ENCODE results near the gene ITIH4.
A peak's percentile ranks its signal among the peaks of the same experiment; 100 is the strongest.

The ITIH4 gene

GRCh38 chr3:52849656-52850055 is 19.2 kb upstream of the ITIH4 start:
- DNase-seq (ENCODE audit: low read depth in 2 of 2, low spot score in 1 of 2), result no peak

GRCh38 chr3:52848617-52849016 is 18.1 kb upstream of the ITIH4 start:
- no peak for DNase-seq (ENCODE audit: low read depth in 2 of 2, low spot score in 1 of 2)

- DNase-seq (ENCODE audit: low read depth in 2 of 2, low spot score in 1 of 2), result no peak
These were observed 17.3 kb upstream of the ITIH4 start for GRCh38 chr3:52847726-52848125.

- no peak for DNase-seq (ENCODE audit: low read depth in 2 of 2, low spot score in 1 of 2)
These were observed 16.8 kb upstream of the ITIH4 start for GRCh38 chr3:52847241-52847640.

GRCh38 chr3:52846432-52846965 is 16.0 kb upstream of the ITIH4 start:
- no peak for DNase-seq (ENCODE audit: low read depth in 2 of 2, low spot score in 1 of 2)

DNA sequence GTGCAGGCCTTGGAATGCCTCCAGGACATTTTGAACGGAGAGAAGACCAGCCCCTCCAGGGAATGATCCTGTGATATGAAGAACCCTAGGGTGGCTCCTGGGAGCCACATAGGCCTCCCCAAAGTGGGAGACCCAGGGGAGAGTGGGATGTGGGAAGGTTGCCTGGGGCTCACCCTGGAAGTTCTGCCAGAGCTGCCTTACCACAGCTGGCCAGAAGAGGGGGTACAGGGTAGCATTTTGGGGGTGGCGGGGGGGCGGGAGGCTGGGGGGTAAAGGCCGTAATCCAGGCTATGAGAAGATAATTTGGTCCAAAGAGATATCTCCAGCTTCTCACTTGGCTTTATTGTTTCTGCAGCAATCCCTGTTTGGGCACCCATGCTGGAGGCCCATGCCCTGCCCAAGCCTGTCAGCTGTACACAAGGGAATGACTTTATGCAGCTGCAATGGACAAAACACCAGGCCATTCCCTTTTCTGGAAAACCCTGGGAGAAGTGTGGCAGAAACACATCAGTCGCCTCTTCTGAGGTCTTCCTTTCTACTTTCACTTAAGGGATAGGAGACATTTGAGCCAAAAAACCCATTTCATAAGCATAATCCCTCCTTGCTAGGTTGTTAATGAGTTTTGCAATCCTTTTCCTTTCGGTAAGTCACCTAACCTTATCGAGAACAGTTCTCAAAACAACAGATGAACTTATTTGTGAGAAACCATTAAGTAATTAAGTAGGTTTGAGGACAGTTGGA is 15.4 kb upstream of the ITIH4 start:
- no peak for DNase-seq (ENCODE audit: low read depth in 2 of 2, low spot score in 1 of 2)

DNA sequence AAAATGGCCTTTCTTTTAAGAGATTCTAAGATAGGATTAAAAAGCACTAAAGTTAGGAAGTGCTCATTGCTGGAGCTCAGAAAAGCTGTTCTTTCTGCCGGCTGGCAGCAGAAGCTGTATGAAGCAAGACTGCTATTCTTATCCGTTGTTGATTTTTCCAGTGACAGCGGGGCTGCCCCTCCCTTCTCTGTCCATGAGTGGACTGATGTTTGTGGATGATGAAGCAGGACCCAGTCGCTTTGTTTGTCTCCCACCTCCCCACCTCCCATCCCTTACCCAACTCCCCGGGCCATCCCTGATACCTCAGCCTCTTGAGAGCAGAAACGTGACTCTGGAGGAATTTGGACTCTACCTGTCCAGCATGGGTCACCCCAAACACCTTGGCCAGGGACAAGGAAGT is 14.7 kb upstream of the ITIH4 start:
- no peak for DNase-seq (ENCODE audit: low read depth in 2 of 2, low spot score in 1 of 2)

DNA sequence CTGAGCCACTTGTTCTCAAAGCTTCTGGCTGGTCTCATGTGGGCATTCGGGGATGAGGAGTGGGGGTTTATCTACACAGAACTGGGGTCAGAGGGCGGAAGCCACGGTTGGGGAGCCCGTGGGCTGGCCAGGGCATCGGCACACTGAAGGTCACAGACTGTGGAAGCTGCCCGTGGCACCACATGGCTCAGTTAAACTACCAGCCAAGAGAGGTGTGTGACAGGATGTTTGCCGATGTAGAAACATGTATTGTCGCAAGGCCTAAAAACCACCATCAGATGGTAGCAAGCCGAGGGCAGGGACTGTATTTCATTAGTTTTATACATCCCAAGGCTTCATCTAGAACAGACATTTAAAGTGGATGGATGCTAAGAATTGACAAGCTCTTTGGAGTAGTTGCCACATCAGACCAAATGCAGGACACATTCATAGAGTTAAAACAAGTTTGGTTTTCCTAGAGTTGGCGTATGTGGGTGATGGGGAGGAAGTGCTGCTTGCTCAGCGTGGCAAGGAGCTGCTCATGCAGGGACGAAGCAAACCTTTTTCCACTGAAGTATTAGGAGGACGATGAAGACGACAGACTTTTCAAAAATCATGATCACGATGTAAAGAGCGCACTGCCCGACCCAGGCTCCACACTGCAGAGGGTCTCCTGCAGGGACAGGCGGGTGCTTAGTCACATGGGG is 14.0 kb upstream of the ITIH4 start:
- DNase-seq (ENCODE audit: low read depth in 2 of 2, low spot score in 1 of 2), result no peak

- no peak for DNase-seq (ENCODE audit: low read depth in 2 of 2, low spot score in 1 of 2)
These were observed 13.4 kb upstream of the ITIH4 start for GRCh38 chr3:52843881-52844280.

- no peak for DNase-seq (ENCODE audit: low read depth in 2 of 2, low spot score in 1 of 2)
These were observed 12.8 kb upstream of the ITIH4 start for GRCh38 chr3:52843108-52843865.

DNA sequence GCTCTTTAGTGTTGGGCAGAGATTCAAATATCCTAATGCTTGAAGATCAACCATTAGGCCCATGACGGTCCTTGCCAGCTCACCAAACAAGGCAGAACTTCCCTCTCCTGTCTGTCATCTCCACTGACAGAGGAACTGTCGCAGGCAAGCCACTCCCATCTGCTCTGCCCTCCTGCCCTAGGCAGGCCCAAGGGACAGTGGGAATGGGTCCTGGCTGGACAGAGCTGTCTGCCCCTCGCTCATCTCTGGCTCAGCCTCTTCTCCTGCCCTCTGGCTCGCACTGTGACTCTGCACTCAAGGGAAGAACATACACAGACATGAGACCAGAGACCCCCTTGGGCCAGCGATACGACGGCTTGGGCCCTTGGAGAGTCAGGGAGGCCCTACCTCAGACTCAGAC is 12.0 kb upstream of the ITIH4 start:
- no peak for DNase-seq (ENCODE audit: low read depth in 2 of 2, low spot score in 1 of 2)

- DNase-seq (ENCODE audit: low read depth in 2 of 2, low spot score in 1 of 2), result no peak
These were observed 11.5 kb upstream of the ITIH4 start for GRCh38 chr3:52841981-52842340.

- no peak for DNase-seq (ENCODE audit: low read depth in 2 of 2, low spot score in 1 of 2)
These were observed 10.9 kb upstream of the ITIH4 start for GRCh38 chr3:52841211-52841980.

- DNase-seq (ENCODE audit: low read depth in 2 of 2, low spot score in 1 of 2), result no peak
These were observed 9.5 kb upstream of the ITIH4 start for GRCh38 chr3:52839892-52840545.

- no peak for DNase-seq (ENCODE audit: low read depth in 2 of 2, low spot score in 1 of 2)
These were observed 8.8 kb upstream of the ITIH4 start for GRCh38 chr3:52839268-52839575.

GRCh38 chr3:52838561-52839267 is 8.2 kb upstream of the ITIH4 start:
- peak in 1 of 2 donors; percentile 9 for DNase-seq (ENCODE audit: low read depth in 2 of 2, low spot score in 1 of 2)

DNA sequence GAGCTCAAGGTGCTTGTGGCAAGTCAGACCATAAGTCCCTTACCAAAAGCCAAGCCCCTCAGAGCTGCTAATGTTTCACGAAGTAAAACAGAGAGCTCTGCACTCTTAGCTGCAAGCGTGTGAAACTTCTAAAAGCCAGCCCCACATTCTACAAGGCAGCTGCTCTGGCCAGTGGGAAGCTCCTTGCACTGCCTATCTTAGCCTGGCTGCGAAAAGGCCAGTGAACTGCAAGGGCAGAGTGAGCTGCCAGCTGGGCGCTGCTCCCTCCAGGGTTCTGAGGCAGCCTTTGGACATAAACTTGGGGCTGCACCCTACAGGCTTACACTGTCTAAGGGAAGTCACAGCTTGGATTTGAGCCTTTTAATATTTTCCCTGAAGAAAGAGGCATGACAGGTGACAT is 6.5 kb upstream of the ITIH4 start:
- DNase-seq (ENCODE audit: low read depth in 2 of 2, low spot score in 1 of 2), result no peak

DNA sequence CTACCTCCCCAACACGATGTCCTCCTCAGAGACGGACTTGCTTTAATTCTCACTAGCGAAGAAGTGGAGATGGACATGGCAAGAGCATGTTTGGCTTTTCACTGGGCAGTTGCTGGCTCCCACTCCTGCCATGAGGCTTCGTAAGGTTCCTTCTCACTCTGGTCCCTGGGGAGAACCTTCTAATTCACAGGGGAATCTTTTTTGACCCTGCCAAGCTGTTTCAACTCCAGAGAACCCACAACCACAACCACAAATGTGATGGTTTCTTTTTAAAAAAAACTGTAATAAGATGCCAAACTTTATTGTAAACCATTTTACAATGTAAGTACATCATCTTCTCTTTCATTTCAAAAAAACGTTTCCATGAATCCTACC is 6.0 kb upstream of the ITIH4 start:
- no peak for DNase-seq (ENCODE audit: low read depth in 2 of 2, low spot score in 1 of 2)

GRCh38 chr3:52835766-52836470 is 5.4 kb upstream of the ITIH4 start:
- DNase-seq (ENCODE audit: low read depth in 2 of 2, low spot score in 1 of 2), result no peak
